ENCODE results near the gene COA7. TPM values are rescaled to one million over a fixed set of nuclear protein-coding genes. Genes with fewer than 3 reads are reported as not detected.
A peak's percentile ranks its signal among the peaks of the same experiment; 100 is the strongest.
"Not testable (repeated sequence)": the region's sequence is repeated elsewhere in the genome, so short reads cannot be mapped to it uniquely, and the experiment has no call there.

Gene COA7
- total and polyA plus RNA-seq, 2 donors = 7.9 to 9.4 TPM

- DNase-seq (ENCODE audit: extremely low spot score) = no peak
- Histone ChIP-seq H3K27ac (ENCODE audit: low read depth) (no peak overlapping the region), H3K4me3 (ENCODE audit: low read depth, low read length) (no peak overlapping the region), H3K36me3 (ENCODE audit: insufficient read depth) (peaks cover under 1% of the 10 kb centered on the region), H3K4me1 (ENCODE audit: insufficient read depth) (no peaks in the 10 kb centered on the region)
- 93% methylated on average over 5 of the region's 5 CpGs for WGBS
These were observed 11.3 kb downstream of the COA7 start for GRCh38 chr1:52686830-52687229.

- WGBS = 56% methylated on average over 17 of the region's 17 CpGs
- peak; percentile 18 for DNase-seq (ENCODE audit: extremely low spot score)
- H3K27ac ChIP-seq (ENCODE audit: low read depth); H3K4me3 ChIP-seq (ENCODE audit: low read depth, low read length); H3K4me1 ChIP-seq (ENCODE audit: insufficient read depth); H3K36me3 ChIP-seq (ENCODE audit: insufficient read depth): not testable (repeated sequence)
These were observed 11.8 kb downstream of the COA7 start for GRCh38 chr1:52686261-52686751.

- no peaks in the 10 kb centered on the region for H3K4me1 ChIP-seq (ENCODE audit: insufficient read depth)
- H3K36me3 ChIP-seq (ENCODE audit: insufficient read depth) = no peaks in the 10 kb centered on the region
- DNase-seq (ENCODE audit: extremely low spot score) = no peak
- no peak overlapping the region for H3K4me3 ChIP-seq (ENCODE audit: low read depth, low read length)
- no peak overlapping the region for H3K27ac ChIP-seq (ENCODE audit: low read depth)
- 88% methylated on average over 1 of the region's 1 CpG for WGBS
These were observed 13.6 kb downstream of the COA7 start for GRCh38 chr1:52684545-52684944.

- no peaks in the 10 kb centered on the region for H3K36me3 ChIP-seq (ENCODE audit: insufficient read depth)
These were observed 14.7 kb downstream of the COA7 start for GRCh38 chr1:52683367-52683940.

GRCh38 chr1:52681136-52681535 is 17.0 kb downstream of the COA7 start:
- no peaks in the 10 kb centered on the region for H3K4me1 ChIP-seq (ENCODE audit: insufficient read depth)
- H3K27ac ChIP-seq (ENCODE audit: low read depth) = no peak overlapping the region
- no peak for DNase-seq (ENCODE audit: extremely low spot score)
- H3K36me3 ChIP-seq (ENCODE audit: insufficient read depth) = no peaks in the 10 kb centered on the region
- H3K4me3 ChIP-seq (ENCODE audit: low read depth, low read length) = no peak overlapping the region
- WGBS = 84% methylated on average over 4 of the region's 4 CpGs

More at GRCh38 chr1:52683367-52683940, 14.7 kb downstream of the COA7 start:
- Histone ChIP-seq H3K4me3 (ENCODE audit: low read depth, low read length) (no peak overlapping the region), H3K4me1 (ENCODE audit: insufficient read depth) (no peaks in the 10 kb centered on the region), H3K27ac (ENCODE audit: low read depth) (no peak overlapping the region)
- DNase-seq (ENCODE audit: extremely low spot score) = no peak
- 92% methylated on average over 4 of the region's 4 CpGs for WGBS

GRCh38 chr1:52680353-52680752 is 17.8 kb downstream of the COA7 start:
- no peak for DNase-seq (ENCODE audit: extremely low spot score)
- H3K36me3 ChIP-seq (ENCODE audit: insufficient read depth) = no peaks in the 10 kb centered on the region
- H3K4me1 ChIP-seq (ENCODE audit: insufficient read depth) = no peaks in the 10 kb centered on the region
- H3K27ac ChIP-seq (ENCODE audit: low read depth) = no peak overlapping the region
- WGBS = 87% methylated on average over 3 of the region's 3 CpGs
- H3K4me3 ChIP-seq (ENCODE audit: low read depth, low read length) = no peak overlapping the region

- Histone ChIP-seq H3K4me3 (ENCODE audit: low read depth, low read length) (no peak overlapping the region), H3K27ac (ENCODE audit: low read depth) (no peak overlapping the region), H3K36me3 (ENCODE audit: insufficient read depth) (no peaks in the 10 kb centered on the region), H3K4me1 (ENCODE audit: insufficient read depth) (no peaks in the 10 kb centered on the region)
- no peak for DNase-seq (ENCODE audit: extremely low spot score)
- WGBS = 90% methylated on average over 5 of the region's 5 CpGs
These were observed 18.6 kb downstream of the COA7 start for GRCh38 chr1:52679498-52679897.

GRCh38 chr1:52679048-52679447 is 19.1 kb downstream of the COA7 start:
- Histone ChIP-seq H3K4me3 (ENCODE audit: low read depth, low read length) (no peak overlapping the region), H3K36me3 (ENCODE audit: insufficient read depth) (no peaks in the 10 kb centered on the region), H3K27ac (ENCODE audit: low read depth) (no peak overlapping the region), H3K4me1 (ENCODE audit: insufficient read depth) (no peaks in the 10 kb centered on the region)
- DNase-seq (ENCODE audit: extremely low spot score) = no peak
- WGBS = 96% methylated on average over 1 of the region's 1 CpG

- WGBS = 52% methylated on average over 6 of the region's 6 CpGs
- no peak overlapping the region for H3K4me3 ChIP-seq (ENCODE audit: low read depth, low read length)
These were observed 20.9 kb downstream of the COA7 start for GRCh38 chr1:52677076-52677806.

GRCh38 chr1:52676249-52676903 is 21.8 kb downstream of the COA7 start:
- 72% methylated on average over 8 of the region's 8 CpGs for WGBS
- no peak overlapping the region for H3K27ac ChIP-seq (ENCODE audit: low read depth)
- no peak overlapping the region for H3K4me3 ChIP-seq (ENCODE audit: low read depth, low read length)
- no peaks in the 10 kb centered on the region for H3K4me1 ChIP-seq (ENCODE audit: insufficient read depth)
- no peak for DNase-seq (ENCODE audit: extremely low spot score)
- H3K36me3 ChIP-seq (ENCODE audit: insufficient read depth) = no peaks in the 10 kb centered on the region

More at GRCh38 chr1:52677076-52677806, 20.9 kb downstream of the COA7 start:
- Histone ChIP-seq H3K4me1 (ENCODE audit: insufficient read depth) (no peaks in the 10 kb centered on the region), H3K36me3 (ENCODE audit: insufficient read depth) (no peaks in the 10 kb centered on the region), H3K27ac (ENCODE audit: low read depth) (no peak overlapping the region)
- no peak for DNase-seq (ENCODE audit: extremely low spot score)

GRCh38 chr1:52674497-52675384 is 23.4 kb downstream of the COA7 start:
- DNase-seq (ENCODE audit: extremely low spot score) = peak; percentile 21
- no peak overlapping the region for H3K27ac ChIP-seq (ENCODE audit: low read depth)
- H3K36me3 ChIP-seq (ENCODE audit: insufficient read depth) = no peaks in the 10 kb centered on the region
- H3K4me3 ChIP-seq (ENCODE audit: low read depth, low read length) = no peak overlapping the region
- 64% methylated on average over 6 of the region's 6 CpGs for WGBS
- H3K4me1 ChIP-seq (ENCODE audit: insufficient read depth) = no peaks in the 10 kb centered on the region

GRCh38 chr1:52673513-52673912 is 24.6 kb downstream of the COA7 start:
- DNase-seq (ENCODE audit: extremely low spot score) = no peak
- Histone ChIP-seq H3K4me3 (ENCODE audit: low read depth, low read length) (no peak overlapping the region), H3K27ac (ENCODE audit: low read depth) (no peak overlapping the region), H3K36me3 (ENCODE audit: insufficient read depth) (no peaks in the 10 kb centered on the region), H3K4me1 (ENCODE audit: insufficient read depth) (no peaks in the 10 kb centered on the region)
- 96% methylated on average over 4 of the region's 4 CpGs for WGBS

- H3K27ac ChIP-seq (ENCODE audit: low read depth) = no peak overlapping the region
- H3K4me3 ChIP-seq (ENCODE audit: low read depth, low read length) = no peak overlapping the region
- H3K4me1 ChIP-seq (ENCODE audit: insufficient read depth) = no peaks in the 10 kb centered on the region
- H3K36me3 ChIP-seq (ENCODE audit: insufficient read depth) = no peaks in the 10 kb centered on the region
- DNase-seq (ENCODE audit: extremely low spot score) = no peak
- WGBS = 49% methylated on average over 1 of the region's 1 CpG
These were observed 25.2 kb downstream of the COA7 start for GRCh38 chr1:52672946-52673345.

Measured in urinary bladder (tissue), 4 donors.